H9 (cell line): ENCODE data around the gene CFAP45. TPM values are rescaled to one million over a fixed set of nuclear protein-coding genes. Genes with fewer than 3 reads are reported as not detected.

Source experiments
- DNase-seq: peaks from one replicate; pipeline ENCODE4 v3.0.0-alpha.2; 2017
- H2AFZ ChIP-seq: one replicate; pipeline ENCODE4 v1.6.1; 2013; ENCODE audit warnings: mild to moderate bottlenecking, low read length, control low read depth, moderate library complexity
- H2AK5ac ChIP-seq: 2 replicates; pipeline ENCODE4 v1.6.1; 2013; ENCODE audit warnings: low read length, control low read depth, mixed read lengths; ENCODE audit not compliant: insufficient read length
- H2BK120ac ChIP-seq: one replicate; pipeline ENCODE4 v1.6.1; 2013; ENCODE audit warnings: low read depth, mild to moderate bottlenecking, low read length, control low read depth, inconsistent platforms; ENCODE audit not compliant: poor library complexity, severe bottlenecking
- H2BK12ac ChIP-seq: 2 replicates; pipeline ENCODE4 v1.6.1; 2013; ENCODE audit warnings: low read length, control low read depth, mixed read lengths, low read depth; ENCODE audit not compliant: insufficient read length
- H2BK15ac ChIP-seq: 2 replicates; pipeline ENCODE4 v1.6.1; 2013; ENCODE audit warnings: low read depth, low read length, control low read depth
- H2BK20ac ChIP-seq: one replicate; pipeline ENCODE4 v1.6.1; 2013; ENCODE audit warnings: low read depth, mild to moderate bottlenecking, low read length, control low read depth, inconsistent platforms; ENCODE audit not compliant: poor library complexity, severe bottlenecking
- H2BK5ac ChIP-seq: 2 replicates; pipeline ENCODE4 v1.6.1; 2013; ENCODE audit warnings: low read length, control low read depth, mixed read lengths; ENCODE audit not compliant: insufficient read length
- H3K14ac ChIP-seq: 2 replicates; pipeline ENCODE4 v1.6.1; 2013; ENCODE audit warnings: low read length, control low read depth; ENCODE audit not compliant: insufficient read depth
- H3K18ac ChIP-seq: 2 replicates; pipeline ENCODE4 v1.6.1; 2013; ENCODE audit warnings: low read depth, mild to moderate bottlenecking, mixed read lengths, low read length, control low read depth; ENCODE audit not compliant: insufficient read length
- H3K23ac ChIP-seq: 2 replicates; pipeline ENCODE4 v1.6.1; 2013; ENCODE audit warnings: low read length, control low read depth, mixed read lengths, low read depth; ENCODE audit not compliant: insufficient read length
- H3K23me2 ChIP-seq: 2 replicates; pipeline ENCODE4 v1.6.1; 2013; ENCODE audit warnings: low read depth, mild to moderate bottlenecking, mixed read lengths, low read length, control low read depth; ENCODE audit not compliant: insufficient read length, poor library complexity, severe bottlenecking
- H3K27ac ChIP-seq: 2 replicates; pipeline ENCODE4 v1.5.1; 2013; ENCODE audit warnings: low read length, control low read depth, mixed read lengths, low read depth; ENCODE audit not compliant: insufficient read length
- H3K27me3 ChIP-seq: 2 replicates; pipeline ENCODE4 v1.6.1; 2013; ENCODE audit warnings: low read length, control low read depth, inconsistent platforms; ENCODE audit not compliant: insufficient read depth
- H3K4ac ChIP-seq: 2 replicates; pipeline ENCODE4 v1.6.1; 2013; ENCODE audit warnings: low read depth, mild to moderate bottlenecking, control low read depth, inconsistent platforms, low read length, moderate library complexity
- H3K4me1 ChIP-seq: 2 replicates; pipeline ENCODE4 v1.6.1; 2013; ENCODE audit warnings: low read length, control low read depth, inconsistent platforms; ENCODE audit not compliant: insufficient read depth
- H3K4me2 ChIP-seq: 2 replicates; pipeline ENCODE4 v1.6.1; 2013; ENCODE audit warnings: low read length, control low read depth, mixed read lengths; ENCODE audit not compliant: insufficient read length, insufficient read depth
- H3K56ac ChIP-seq: 2 replicates; pipeline ENCODE4 v1.6.1; 2013; ENCODE audit warnings: low read depth, mild to moderate bottlenecking, mixed read lengths, low read length, control low read depth; ENCODE audit not compliant: insufficient read length
- H3K79me1 ChIP-seq: 2 replicates; pipeline ENCODE4 v1.6.1; 2013; ENCODE audit warnings: low read depth, mild to moderate bottlenecking, moderate library complexity, low read length, control low read depth, inconsistent platforms; ENCODE audit not compliant: insufficient read depth, poor library complexity, severe bottlenecking
- H3K79me2 ChIP-seq: 2 replicates; pipeline ENCODE4 v1.6.1; 2013; ENCODE audit warnings: low read length, control low read depth, inconsistent platforms; ENCODE audit not compliant: insufficient read depth
- H3K9ac ChIP-seq: 2 replicates; pipeline ENCODE4 v1.6.1; 2013; ENCODE audit warnings: low read length, control low read depth, mixed read lengths; ENCODE audit not compliant: insufficient read length; ENCODE audit errors: extremely low read depth
- H3K9me3 ChIP-seq: one replicate; pipeline ENCODE4 v1.6.1; 2013; ENCODE audit warnings: low read depth, low read length, inconsistent platforms; ENCODE audit not compliant: control insufficient read depth
- H3T11ph ChIP-seq: one replicate; pipeline ENCODE4 v1.6.1; 2013; ENCODE audit warnings: mild to moderate bottlenecking, low read length, control low read depth, inconsistent platforms
- H4K20me1 ChIP-seq: one replicate; pipeline ENCODE4 v1.6.1; 2013; ENCODE audit not compliant: control insufficient read depth, insufficient read length, insufficient read depth
- H4K5ac ChIP-seq: 2 replicates; pipeline ENCODE4 v1.6.1; 2013; ENCODE audit warnings: low read depth, mild to moderate bottlenecking, mixed read lengths, low read length, control low read depth; ENCODE audit not compliant: insufficient read length
- H4K8ac ChIP-seq: replicated peaks from 2 replicates; pipeline ENCODE4 v1.6.1; 2013; ENCODE audit warnings: low read length, control low read depth, mixed read lengths, low read depth; ENCODE audit not compliant: insufficient read length
- H4K91ac ChIP-seq: 2 replicates; pipeline ENCODE4 v1.6.1; 2013; ENCODE audit warnings: low read depth, mild to moderate bottlenecking, moderate library complexity, mixed read lengths, low read length, control low read depth; ENCODE audit not compliant: insufficient read length
- H3K27ac Mint-ChIP-seq, 3 experiments: 2 replicates in 2 of 3; 3 replicates in 1 of 3; pipeline ENCODE4 v1.8.0; 2020 to 2021; ENCODE audit warnings: mixed read lengths in 3 of 3, mild to moderate bottlenecking in 1 of 3, moderate library complexity in 1 of 3
- H3K27me3 Mint-ChIP-seq: 2 replicates; pipeline ENCODE4 v1.8.0; 2021; ENCODE audit warnings: low read depth, mild to moderate bottlenecking, moderate library complexity, mixed read lengths
- H3K36me3 Mint-ChIP-seq, 3 experiments: 2 replicates in 2 of 3; 3 replicates in 1 of 3; pipeline ENCODE4 v1.8.0; 2020 to 2021; ENCODE audit warnings: low read depth in 3 of 3, mixed read lengths in 3 of 3; ENCODE audit not compliant: insufficient read depth in 1 of 3
- H3K4me1 Mint-ChIP-seq, 2 experiments: 2 replicates each; pipeline ENCODE4 v1.8.0; 2020; ENCODE audit warnings: mixed read lengths in 2 of 2
- H3K4me3 Mint-ChIP-seq, 2 experiments: 2 replicates in 1 of 2; 3 replicates in 1 of 2; pipeline ENCODE4 v1.8.0; 2020 to 2021; ENCODE audit warnings: mild to moderate bottlenecking in 2 of 2, mixed read lengths in 2 of 2, moderate library complexity in 1 of 2
- H3K9me3 Mint-ChIP-seq, 2 experiments: 2 replicates in 1 of 2; 3 replicates in 1 of 2; pipeline ENCODE4 v1.8.0; 2020; ENCODE audit warnings: mild to moderate bottlenecking in 2 of 2, mixed read lengths in 2 of 2, moderate library complexity in 1 of 2
- WGBS: extraction: QIAGEN DNeasy Blood & Tissue Kit; methylation state at CpG from one replicate; pipeline ENCODE4 v1.1.7; 2013; ENCODE audit warnings: missing lambda C conversion rate, low lambda C conversion rate, mixed read lengths; ENCODE audit not compliant: insufficient read length; ENCODE audit errors: extremely low coverage; 5-methylcytosine and 5-hydroxymethylcytosine counted together
- total RNA-seq: library from RNA; stranded (reverse); gene quantifications from 2 replicates; pipeline ENCODE4 v1.2.1, GENCODE V29; 2021
- TF ChIP-seq, protein P1 (sequence below): fragments of 200-600 bp; sonication (generic); conservative IDR thresholded peaks from 3 replicates; pipeline ENCODE4 v1.8.0; 2021; ENCODE audit warnings: antibody characterized with exemption, mild to moderate bottlenecking

Gene CFAP45
- total RNA-seq, 1 experiment from 2014 or later = 0.85 TPM

DNA sequence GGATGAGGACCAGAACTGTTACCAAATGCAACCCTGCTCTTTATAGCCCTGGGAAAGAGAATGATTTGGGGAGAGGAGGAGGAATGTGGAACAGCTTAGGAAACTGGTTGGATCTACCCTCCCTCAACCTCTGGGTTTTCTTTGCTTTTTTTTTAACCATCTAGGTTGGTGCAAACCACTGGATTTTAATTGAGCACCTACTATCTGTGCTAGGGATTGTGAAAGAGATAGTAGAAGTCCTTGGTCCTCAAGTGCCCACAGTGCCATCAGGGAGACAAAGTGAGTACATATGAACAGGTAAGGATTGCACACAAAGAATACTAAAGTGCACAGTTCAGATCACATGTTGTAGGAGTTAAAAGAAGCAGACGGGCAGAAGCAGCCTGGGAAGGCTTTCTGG, 20.7 kb upstream of the CFAP45 start:
- H3K4me2 ChIP-seq = no peak overlapping the region
- no peaks in the 10 kb centered on the region for H3K79me2 ChIP-seq
- no peak overlapping the region for H2BK5ac ChIP-seq
- Mint-ChIP-seq H3K4me1 (peaks cover 42 to 45% of the 10 kb centered on the region in 2 experiments), H3K27ac (no peak overlapping the region), H3K27me3 (peaks cover 12% of the 10 kb centered on the region), H3K36me3 (peaks cover 0 to 35% (median 20%) of the 10 kb centered on the region in 3 experiments; a peak in 5 of 7 replicates), H3K9me3 (no peaks in the 10 kb centered on the region; a peak in 1 of 5 replicates), H3K4me3 (no peak overlapping the region)
- H2AFZ ChIP-seq = no peak overlapping the region
- H2BK20ac ChIP-seq = no peak overlapping the region
- H4K20me1 ChIP-seq = no peaks in the 10 kb centered on the region
- H4K5ac ChIP-seq = no peak overlapping the region
- no peak overlapping the region for H3K23ac ChIP-seq
- peaks cover 3% of the 10 kb centered on the region; the same call in 1 of the 2 replicates for H3K4me1 ChIP-seq
- no peak overlapping the region for H2AK5ac ChIP-seq
- H3K23me2 ChIP-seq = peaks cover 16% of the 10 kb centered on the region
- H3K56ac ChIP-seq = no peak overlapping the region
- no peak overlapping the region for H3K18ac ChIP-seq
- H3K9me3 ChIP-seq = no peaks in the 10 kb centered on the region
- H3K14ac ChIP-seq = no peak overlapping the region
- no peak for DNase-seq
- H3K79me1 ChIP-seq = no peaks in the 10 kb centered on the region
- WGBS = no CpG with 5 or more reads among the region's 1 CpG
- H4K8ac ChIP-seq = no peak overlapping the region
- TF ChIP-seq, protein P1, sequence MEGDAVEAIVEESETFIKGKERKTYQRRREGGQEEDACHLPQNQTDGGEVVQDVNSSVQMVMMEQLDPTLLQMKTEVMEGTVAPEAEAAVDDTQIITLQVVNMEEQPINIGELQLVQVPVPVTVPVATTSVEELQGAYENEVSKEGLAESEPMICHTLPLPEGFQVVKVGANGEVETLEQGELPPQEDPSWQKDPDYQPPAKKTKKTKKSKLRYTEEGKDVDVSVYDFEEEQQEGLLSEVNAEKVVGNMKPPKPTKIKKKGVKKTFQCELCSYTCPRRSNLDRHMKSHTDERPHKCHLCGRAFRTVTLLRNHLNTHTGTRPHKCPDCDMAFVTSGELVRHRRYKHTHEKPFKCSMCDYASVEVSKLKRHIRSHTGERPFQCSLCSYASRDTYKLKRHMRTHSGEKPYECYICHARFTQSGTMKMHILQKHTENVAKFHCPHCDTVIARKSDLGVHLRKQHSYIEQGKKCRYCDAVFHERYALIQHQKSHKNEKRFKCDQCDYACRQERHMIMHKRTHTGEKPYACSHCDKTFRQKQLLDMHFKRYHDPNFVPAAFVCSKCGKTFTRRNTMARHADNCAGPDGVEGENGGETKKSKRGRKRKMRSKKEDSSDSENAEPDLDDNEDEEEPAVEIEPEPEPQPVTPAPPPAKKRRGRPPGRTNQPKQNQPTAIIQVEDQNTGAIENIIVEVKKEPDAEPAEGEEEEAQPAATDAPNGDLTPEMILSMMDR = no peak
- H2BK120ac ChIP-seq = no peak overlapping the region
- no peaks in the 10 kb centered on the region for H3K27me3 ChIP-seq
- H2BK12ac ChIP-seq = no peak overlapping the region
- no peak overlapping the region for H3K27ac ChIP-seq
- no peak overlapping the region for H4K91ac ChIP-seq
- H3K9ac ChIP-seq = no peak overlapping the region
- no peak overlapping the region for H3K4ac ChIP-seq
- H2BK15ac ChIP-seq = no peak overlapping the region
- H3T11ph ChIP-seq = no peak overlapping the region
